Fibroblast of peridontal ligament (primary cell): ENCODE measurements around the gene EEFSEC.

ENCODE experiments used
- DNase-seq: peaks from one replicate; pipeline ENCODE4 v3.0.0-alpha.2; 2010; ENCODE audit errors: extremely low read depth

Gene EEFSEC

GRCh38 chr3:128215800-128216495, 62.7 kb downstream of the EEFSEC start:
- DNase-seq: peak; percentile 47

DNA sequence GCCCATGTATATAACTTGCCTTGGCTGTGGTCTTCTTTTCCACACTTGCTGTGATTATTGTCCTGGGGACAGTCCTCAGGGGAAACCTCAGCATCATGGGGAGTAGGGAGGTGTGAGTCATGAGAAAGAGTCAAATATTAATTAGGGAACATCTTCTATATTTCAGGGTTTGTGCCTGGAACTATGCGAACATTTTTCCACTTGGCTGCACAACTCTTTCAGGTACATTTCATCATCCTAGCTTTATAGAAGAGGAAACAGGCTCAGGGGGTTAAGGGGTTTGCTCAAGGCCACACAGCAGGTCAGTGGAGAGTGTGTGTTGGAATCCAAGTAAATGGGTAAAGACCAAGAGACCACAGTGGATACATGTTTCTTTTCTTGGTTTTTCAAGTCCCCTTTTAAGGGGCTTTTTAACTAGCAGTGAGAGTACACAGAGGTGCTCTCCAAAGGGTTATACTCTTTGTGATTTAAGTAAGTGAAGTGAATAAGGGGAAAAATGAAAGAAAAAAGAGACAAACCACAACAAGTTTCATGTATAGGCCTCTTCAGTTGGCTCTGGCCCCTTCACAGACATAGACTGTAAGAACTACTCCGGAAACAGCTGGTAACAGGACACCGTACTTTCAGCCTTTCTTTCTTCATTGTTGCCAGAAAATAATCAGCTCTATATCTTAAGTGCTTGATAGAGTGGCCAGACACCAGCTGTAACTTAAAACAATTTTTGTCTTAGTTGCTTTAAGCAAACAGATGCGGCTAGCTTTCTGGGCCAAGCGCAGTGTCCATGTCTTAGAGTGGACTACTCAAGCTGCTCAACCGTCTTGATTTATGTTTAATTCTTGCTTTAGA, 64.6 kb downstream of the EEFSEC start:
- DNase-seq: peak; percentile 41

- DNase-seq: no peak
Measured at GRCh38 chr3:128218548-128219257, 65.4 kb downstream of the EEFSEC start.

DNA sequence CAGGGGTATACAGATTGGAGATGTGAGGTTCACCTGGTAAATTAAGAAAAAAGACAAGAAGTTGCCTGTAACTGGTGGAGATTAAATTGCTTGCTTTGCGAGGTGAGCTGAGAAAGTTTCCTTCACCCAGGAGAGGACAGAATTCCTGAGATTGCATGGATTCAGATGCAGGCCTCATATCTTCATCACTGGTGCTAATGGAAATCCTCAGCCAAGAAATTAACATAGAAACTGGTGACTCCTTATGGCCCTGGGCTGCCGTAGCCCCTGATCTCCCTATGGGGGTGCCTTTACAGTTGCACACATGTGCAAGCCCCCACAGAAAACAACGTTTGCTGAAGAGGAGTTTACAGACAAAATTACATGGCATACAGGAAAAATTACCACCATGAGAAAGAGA, 68.0 kb downstream of the EEFSEC start:
- no peak for DNase-seq

DNA sequence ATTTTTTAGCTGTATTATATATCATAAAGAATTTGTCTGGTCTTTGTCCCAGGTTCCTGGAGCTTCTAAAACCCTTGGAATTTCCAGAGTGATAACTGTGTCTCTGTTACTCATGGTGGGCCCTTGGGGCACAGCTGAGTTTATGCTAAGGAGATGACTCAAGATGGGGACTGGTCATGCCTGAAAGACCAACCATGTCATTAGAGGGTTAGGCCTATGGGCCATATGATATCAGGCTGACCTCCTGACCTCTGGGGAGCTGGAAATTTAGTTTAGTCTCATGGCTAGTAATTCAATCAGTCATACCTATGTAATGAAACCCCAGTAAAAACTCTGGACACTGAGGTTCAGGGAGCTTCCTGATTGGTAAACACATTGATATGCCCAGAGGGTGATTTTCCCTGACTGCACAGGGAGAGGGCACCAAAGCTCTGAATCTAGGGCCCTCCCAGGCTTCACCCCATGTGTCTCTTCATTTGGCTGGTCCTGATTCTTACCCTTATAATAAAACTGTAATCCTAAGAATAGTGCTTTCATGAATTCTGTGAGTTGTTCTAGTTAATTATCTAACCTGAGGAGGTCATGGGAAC, 69.6 kb downstream of the EEFSEC start:
- no peak for DNase-seq

GRCh38 chr3:128226186-128226725, 73.0 kb downstream of the EEFSEC start:
- DNase-seq: no peak

GRCh38 chr3:128226795-128227395, 73.6 kb downstream of the EEFSEC start:
- no peak for DNase-seq

GRCh38 chr3:128227507-128227906, 74.2 kb downstream of the EEFSEC start:
- DNase-seq: no peak

DNA sequence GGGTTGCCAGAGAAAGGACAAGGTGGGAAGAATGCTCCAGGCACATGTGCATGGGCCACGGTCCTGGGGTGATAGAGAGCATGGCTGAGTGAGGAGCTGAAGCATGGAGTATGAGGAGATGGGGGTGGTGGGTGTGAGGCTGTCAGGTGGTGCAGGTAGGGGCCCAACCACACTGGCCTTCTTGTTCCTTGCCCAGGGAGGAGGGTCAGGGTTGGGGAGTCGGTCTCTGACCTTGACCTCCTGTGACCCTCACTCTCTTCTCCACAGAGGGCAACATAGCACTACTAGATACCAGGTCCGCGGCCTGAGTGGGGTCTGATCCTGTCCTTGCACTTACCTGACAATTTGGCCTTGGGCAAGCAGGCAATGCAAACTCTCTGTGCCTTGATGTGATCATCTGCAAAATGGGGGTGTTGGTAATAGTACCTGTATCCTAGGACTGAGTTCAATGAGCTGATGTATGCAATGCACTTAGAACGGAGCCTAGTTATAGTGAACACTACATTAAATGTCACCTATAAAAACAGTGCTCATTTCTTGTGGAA, 75.2 kb downstream of the EEFSEC start:
- DNase-seq: no peak

- DNase-seq: peak; percentile 48
Measured at GRCh38 chr3:128229106-128229857, 76.0 kb downstream of the EEFSEC start.

DNA sequence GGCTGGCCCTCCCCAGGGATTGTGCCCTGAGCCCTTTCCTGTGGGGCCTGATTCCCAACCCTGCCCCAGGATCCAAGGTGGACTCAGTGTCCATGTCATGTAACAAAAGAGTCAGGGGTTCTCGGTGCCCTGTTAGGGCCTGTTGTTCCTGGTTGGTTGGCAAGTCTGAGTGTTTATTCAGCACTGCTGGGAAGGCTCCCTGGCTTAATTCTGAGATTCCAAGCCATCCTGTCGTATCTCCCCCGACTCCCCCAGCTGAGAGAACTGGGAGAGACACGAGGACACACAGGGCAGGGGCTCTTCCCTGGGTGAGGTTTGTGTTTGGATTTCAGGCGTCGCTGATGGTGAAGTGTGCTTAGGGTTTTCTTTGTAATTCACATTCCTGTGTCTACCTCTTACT, 78.3 kb downstream of the EEFSEC start:
- DNase-seq: no peak

DNA sequence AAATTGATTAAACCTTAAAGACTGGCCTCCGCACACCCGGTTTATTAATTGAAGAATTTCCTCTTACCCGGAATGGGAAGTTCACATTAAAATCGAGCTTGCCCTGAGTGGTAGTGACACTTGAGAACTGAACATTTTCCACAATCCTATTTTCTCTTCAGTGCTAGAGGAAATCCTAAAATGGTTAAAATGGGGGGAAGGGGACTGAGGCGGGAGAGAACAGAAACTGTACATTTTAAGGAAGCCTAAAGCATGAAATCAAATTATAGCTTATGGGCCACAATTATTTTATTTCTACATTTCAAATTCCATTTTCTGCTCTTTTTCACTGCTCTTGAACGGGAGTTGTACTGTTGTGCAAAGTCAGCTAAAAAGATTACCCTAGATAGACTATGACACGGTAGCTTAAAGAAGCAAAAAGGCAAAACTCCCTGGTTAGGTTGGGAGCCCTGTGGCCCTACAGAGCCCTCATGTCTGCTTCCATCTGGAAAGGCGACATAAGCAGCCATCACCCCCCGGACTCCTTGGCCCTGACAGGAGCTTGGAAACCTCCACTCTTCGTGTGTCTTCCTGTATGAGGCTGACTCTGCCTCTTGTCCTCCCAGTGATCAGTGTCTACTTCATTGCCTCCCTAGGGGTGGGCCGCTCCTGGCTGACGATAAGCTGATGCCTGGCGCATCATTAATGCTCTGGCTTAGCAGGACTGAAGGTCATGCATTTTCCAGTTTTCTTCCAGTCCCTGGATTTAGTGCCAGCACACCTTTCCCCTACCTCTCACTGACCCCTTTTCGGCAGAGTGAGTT, 79.3 kb downstream of the EEFSEC start:
- no peak for DNase-seq

DNA sequence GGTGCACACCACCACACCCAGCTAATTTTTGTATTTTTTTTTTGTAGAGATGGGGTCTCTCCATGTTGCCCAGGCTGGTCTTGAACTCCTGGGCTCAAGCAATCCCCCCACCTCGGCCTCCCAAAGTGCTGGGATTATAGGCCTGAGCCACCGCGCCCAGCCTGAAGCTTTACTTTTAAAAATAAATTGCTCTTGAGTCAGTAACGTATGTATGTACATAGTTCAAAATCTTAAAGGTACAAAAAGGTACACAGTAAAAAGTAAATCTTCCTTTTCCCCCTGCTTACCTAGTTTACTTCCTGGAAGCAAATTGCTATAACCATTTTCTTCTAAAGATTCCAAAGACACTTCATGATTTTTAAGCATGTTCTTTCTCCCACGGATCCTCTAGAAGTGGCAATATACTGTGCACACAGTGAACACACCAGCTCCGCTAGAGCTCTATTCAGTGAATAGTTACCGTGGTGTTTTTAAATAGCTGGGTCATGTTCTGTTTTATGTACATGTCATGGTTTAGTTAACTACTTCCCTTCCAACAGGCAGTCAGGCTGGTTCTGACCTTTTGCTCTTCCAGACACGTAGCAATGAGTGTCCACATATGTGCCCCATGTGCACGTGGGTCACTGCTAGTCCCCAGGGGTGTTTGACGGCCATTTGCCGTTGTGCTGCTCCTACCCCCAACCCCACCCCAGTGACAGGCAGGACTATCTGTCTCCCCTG, 82.1 kb downstream of the EEFSEC start:
- DNase-seq: no peak

- no peak for DNase-seq
Measured at GRCh38 chr3:128236657-128237056, 83.4 kb downstream of the EEFSEC start.

DNA sequence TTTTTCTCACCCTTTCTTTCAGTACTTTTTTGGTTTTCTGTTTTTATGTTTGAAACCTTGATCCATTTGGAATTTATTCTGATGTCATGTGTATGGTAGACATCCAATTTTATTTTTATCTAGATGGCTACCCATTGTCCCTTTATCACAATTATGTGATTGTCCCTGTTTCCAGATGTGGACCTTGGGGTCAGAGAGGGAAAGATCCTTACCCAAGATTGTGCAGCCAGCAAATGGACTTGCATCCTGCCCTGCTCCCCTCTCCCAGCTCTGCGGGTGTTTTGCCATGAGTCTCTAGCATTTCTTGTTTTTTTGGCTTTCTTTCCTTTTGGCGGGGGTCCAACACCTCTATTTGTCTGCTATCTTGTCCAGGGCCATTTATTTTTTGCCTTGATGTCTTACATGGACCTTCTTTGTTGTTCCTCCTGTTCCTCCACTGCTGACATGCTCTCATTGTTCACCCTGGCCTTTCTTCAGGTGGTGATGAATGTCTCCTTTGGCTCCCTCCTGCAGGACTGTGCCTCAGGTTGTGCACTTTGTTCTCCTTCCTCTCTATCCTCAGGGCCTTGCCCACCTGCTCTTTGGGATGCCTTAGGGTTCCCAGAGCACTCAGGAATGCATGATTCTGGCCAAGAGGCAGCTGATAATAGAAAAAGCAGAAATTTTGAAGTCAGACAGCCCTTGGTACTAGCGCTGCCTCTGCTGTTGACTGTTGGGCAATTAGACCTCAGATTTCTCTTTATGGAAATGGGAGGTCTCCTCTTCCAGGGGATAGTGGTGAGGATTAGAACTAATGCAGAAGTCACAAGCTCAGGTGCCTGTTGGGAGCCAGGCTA, 84.3 kb downstream of the EEFSEC start:
- DNase-seq: no peak

- DNase-seq: no peak
Measured at GRCh38 chr3:128238184-128238489, 84.9 kb downstream of the EEFSEC start.

GRCh38 chr3:128239304-128239703, 86.0 kb downstream of the EEFSEC start:
- no peak for DNase-seq

GRCh38 chr3:128240232-128240631, 87.0 kb downstream of the EEFSEC start:
- no peak for DNase-seq
